Transverse colon (tissue), 3 donors: ENCODE measurements around the gene VTN.

Source experiments
- POLR2A ChIP-seq: fragments of 450-650 bp; IDR thresholded peaks from one replicate; pipeline ENCODE4 v1.6.1; 2016; ENCODE audit warnings: antibody characterized with exemption, mild to moderate bottlenecking, moderate library complexity
- TF ChIP-seq, protein P1 (sequence below), 5 experiments: fragments of 200-600 bp in 3 of 5; fragments of 450-650 bp in 2 of 5; sonication (generic) in 3 of 5; IDR thresholded peaks; 1 replicate in 2 of 5; 2 replicates in 3 of 5; pipeline ENCODE4 v1.5.1; 2016 to 2017; ENCODE audit warnings: antibody characterized with exemption in 5 of 5, inconsistent platforms in 3 of 5, mild to moderate bottlenecking in 2 of 5, moderate library complexity in 1 of 5

DNA sequence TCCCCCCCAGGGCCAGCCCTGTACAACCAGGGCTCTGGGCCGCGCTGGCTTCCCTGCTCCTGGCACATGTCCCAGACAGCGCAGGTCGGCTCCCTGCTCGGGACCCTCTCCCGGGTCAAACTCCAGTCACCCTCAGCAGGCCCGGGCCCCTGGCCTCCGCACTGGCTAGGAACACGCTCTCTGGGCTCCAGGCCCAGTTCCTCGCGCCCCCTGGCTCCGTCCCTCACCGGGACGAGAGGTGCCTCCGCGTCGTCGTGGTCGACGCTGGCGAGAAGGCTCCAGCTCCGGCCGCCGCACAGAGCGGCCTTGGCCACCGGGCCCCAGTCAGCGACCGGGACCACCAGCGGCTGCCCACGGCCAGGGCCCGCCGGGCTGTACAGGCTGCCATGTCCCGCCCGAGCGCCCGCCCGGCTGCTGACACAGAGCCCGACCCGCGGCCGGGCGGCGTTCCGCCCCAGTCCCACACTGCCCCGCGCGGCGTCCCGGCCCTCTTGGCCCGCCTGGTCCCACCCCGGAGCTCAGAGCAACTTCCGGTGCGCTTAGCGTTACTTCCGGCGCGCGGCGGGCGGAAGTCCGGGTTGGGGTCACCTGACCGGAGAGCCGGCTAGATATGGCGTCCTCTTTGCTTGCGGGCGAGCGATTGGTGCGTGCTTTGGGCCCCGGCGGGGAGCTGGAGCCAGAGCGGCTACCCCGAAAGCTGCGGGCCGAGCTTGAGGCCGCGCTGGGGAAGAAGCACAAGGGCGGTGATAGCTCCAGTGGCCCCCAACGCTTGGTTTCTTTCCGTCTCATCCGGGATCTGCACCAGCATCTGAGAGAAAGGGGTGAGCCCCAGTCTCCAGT, 12.8 kb downstream of the VTN start, which contains the start of gene POLDIP2:
- TF ChIP-seq, protein P1, sequence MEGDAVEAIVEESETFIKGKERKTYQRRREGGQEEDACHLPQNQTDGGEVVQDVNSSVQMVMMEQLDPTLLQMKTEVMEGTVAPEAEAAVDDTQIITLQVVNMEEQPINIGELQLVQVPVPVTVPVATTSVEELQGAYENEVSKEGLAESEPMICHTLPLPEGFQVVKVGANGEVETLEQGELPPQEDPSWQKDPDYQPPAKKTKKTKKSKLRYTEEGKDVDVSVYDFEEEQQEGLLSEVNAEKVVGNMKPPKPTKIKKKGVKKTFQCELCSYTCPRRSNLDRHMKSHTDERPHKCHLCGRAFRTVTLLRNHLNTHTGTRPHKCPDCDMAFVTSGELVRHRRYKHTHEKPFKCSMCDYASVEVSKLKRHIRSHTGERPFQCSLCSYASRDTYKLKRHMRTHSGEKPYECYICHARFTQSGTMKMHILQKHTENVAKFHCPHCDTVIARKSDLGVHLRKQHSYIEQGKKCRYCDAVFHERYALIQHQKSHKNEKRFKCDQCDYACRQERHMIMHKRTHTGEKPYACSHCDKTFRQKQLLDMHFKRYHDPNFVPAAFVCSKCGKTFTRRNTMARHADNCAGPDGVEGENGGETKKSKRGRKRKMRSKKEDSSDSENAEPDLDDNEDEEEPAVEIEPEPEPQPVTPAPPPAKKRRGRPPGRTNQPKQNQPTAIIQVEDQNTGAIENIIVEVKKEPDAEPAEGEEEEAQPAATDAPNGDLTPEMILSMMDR (IDR thresholded peaks at IDR 0.05), result no peak
- TF ChIP-seq POLR2A, result peak; percentile 88
